GM18526 (cell line): ENCODE results near the gene F7.

Experiments used
- POLR2A ChIP-seq: IDR thresholded peaks from 3 replicates; pipeline ENCODE4 v1.6.1; 2011; ENCODE audit not compliant: insufficient read length; ENCODE audit errors: extremely low read depth

Gene F7

DNA sequence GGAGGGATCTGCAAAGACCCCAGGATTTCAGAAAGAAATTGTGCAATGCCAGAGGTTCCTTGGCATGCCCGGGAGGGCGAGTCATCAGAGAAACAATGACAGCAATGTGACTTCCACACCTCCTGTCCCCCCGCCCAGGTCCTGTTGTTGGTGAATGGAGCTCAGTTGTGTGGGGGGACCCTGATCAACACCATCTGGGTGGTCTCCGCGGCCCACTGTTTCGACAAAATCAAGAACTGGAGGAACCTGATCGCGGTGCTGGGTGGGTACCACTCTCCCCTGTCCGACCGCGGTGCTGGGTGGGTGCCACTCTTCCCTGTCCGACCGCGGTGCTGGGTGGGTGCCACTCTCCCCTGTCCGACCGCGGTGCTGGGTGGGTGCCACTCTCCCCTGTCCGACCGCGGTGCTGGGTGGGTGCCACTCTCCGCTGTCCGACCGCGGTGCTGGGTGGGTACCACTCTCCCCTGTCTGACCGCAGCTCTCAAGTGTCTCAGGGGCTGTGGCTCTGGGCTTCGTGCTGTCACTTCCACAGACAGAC is 11.8 kb downstream of the F7 start:
- no peak for TF ChIP-seq POLR2A

DNA sequence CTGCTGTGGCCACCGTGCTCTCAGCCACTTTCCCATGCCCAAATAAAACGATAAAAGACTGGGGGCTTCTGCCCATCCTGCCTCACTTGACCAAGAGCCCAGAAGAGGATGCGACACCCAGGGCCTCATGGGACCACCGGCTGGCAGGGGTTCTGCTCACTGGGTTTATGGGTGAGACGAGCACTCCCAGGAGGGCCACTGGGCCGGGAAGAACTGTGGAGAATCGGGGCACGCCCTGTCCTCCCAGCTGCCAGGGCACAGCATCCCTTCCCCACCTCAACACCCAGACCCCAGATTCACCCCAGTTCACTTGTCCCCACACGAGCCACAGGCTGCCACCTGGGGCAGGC is 12.3 kb downstream of the F7 start:
- TF ChIP-seq POLR2A: no peak

DNA sequence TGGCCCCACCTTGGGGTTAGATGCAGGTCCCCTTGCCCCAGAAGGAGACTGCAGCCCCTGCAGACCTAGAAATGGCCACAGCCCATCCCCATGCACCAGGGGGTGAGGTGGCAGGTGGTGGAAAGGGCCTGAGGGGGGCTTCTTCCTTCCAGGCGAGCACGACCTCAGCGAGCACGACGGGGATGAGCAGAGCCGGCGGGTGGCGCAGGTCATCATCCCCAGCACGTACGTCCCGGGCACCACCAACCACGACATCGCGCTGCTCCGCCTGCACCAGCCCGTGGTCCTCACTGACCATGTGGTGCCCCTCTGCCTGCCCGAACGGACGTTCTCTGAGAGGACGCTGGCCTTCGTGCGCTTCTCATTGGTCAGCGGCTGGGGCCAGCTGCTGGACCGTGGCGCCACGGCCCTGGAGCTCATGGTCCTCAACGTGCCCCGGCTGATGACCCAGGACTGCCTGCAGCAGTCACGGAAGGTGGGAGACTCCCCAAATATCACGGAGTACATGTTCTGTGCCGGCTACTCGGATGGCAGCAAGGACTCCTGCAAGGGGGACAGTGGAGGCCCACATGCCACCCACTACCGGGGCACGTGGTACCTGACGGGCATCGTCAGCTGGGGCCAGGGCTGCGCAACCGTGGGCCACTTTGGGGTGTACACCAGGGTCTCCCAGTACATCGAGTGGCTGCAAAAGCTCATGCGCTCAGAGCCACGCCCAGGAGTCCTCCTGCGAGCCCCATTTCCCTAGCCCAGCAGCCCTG is 12.8 kb downstream of the F7 start:
- no peak for TF ChIP-seq POLR2A

DNA sequence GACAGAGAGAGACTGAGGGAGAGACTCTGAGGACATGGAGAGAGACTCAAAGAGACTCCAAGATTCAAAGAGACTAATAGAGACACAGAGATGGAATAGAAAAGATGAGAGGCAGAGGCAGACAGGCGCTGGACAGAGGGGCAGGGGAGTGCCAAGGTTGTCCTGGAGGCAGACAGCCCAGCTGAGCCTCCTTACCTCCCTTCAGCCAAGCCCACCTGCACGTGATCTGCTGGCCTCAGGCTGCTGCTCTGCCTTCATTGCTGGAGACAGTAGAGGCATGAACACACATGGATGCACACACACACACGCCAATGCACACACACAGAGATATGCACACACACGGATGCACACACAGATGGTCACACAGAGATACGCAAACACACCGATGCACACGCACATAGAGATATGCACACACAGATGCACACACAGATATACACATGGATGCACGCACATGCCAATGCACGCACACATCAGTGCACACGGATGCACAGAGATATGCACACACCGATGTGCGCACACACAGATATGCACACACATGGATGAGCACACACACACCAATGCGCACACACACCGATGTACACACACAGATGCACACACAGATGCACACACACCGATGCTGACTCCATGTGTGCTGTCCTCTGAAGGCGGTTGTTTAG is 13.7 kb downstream of the F7 start:
- no peak for TF ChIP-seq POLR2A

DNA sequence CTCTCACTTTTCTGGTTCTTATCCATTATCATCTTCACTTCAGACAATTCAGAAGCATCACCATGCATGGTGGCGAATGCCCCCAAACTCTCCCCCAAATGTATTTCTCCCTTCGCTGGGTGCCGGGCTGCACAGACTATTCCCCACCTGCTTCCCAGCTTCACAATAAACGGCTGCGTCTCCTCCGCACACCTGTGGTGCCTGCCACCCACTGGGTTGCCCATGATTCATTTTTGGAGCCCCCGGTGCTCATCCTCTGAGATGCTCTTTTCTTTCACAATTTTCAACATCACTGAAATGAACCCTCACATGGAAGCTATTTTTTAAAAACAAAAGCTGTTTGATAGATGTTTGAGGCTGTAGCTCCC is 14.2 kb downstream of the F7 start:
- TF ChIP-seq POLR2A: no peak

DNA sequence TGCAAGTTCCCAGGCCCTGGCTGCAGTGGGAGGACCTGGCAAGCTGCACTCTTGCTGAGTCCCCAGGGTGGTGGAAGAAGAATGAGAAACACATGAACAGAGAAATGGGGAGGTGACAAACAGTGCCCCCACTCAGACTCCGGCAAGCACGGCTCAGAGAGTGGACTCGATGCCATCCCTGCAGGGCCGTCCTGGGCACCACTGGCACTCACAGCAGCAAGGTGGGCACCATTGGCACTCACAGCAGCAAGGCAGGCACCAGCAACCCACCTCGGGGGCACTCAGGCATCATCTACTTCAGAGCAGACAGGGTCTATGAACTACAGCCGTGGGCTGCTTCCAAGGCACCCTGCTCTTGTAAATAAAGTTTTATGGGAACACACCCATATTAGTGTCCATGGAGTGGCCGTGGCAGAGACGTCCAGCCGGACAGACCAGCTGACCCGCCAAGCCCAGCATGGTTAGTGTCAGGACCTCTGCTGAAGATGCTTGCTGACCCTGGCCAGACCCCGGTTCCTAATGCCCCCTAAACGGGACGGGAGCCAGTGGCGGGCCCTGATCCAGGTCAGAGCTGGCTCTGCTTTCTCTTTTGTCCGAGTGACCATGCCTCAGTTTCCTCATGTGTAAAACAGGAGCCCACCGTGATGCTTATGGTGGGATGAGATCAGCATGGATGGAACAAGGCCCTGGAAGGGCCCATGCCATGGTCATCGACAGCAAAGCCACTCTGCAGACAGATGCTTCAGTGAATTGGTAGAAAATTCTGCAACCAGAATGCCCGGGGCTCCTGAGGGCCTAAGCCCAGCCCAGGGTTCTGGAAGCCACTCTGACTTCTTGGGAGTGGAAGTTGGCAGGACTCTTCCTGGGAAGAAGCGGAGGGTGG is 14.9 kb downstream of the F7 start:
- no peak for TF ChIP-seq POLR2A

DNA sequence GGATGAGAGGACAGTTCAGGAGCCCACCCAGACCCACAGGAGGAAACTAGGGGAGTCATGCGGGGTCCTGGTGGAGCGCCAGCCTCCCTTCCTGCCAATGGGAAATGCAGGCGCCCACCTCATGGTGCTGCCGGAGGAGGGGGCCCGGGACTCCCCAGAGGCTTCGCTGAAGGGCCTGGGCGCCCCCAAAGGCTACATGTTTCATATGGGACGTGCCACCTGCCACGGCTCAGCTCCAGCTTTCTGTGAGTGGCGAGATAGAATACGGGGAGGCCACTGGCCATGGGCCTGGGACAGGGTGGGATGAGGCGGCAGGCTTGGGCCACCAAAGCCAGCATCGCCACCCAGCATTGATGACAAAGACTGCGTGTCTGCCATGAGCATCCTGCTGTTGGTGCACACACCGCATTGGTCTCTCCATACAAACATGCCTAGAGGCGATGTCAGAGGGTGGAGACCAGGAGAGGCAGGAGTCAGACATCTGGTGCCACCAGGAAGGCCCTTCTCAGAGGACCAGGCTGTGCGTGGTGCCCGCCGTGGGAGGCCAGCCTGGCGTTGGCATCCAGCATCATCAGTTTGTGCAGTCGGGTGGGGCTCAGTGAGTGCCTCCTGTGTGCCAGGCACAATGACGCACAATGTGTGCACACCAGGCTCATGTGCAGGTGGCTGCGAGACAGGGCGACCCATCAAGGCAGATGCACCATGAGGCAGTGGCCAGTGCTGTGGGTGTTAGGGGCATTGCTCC is 15.8 kb downstream of the F7 start:
- TF ChIP-seq POLR2A: no peak

DNA sequence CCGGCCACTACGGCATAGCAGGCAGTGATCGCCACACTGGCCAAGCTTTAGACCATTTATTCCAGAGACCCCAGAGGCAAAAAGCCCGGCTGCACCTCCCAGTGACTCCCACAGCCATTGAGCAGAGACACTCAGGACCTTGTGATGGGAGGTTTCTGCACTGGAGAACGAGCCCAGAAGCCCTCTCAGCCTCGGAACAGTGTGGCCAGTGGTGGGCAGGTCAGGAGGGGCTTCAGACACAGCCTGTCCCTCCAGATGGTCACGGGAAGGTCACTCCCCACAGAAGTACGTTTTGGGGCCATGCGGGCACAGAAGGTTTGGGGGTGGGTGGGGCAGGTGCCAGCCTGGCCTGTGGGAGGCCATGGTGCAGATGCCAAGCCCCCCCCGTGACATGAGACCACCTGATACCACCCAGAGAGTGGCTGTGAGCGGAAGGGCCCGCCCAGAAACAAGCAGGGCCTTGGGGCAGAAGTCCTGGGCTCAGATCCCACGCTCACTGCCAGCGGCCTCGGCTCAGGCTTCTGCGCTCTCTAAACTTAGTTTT is 16.4 kb downstream of the F7 start:
- TF ChIP-seq POLR2A: no peak

DNA sequence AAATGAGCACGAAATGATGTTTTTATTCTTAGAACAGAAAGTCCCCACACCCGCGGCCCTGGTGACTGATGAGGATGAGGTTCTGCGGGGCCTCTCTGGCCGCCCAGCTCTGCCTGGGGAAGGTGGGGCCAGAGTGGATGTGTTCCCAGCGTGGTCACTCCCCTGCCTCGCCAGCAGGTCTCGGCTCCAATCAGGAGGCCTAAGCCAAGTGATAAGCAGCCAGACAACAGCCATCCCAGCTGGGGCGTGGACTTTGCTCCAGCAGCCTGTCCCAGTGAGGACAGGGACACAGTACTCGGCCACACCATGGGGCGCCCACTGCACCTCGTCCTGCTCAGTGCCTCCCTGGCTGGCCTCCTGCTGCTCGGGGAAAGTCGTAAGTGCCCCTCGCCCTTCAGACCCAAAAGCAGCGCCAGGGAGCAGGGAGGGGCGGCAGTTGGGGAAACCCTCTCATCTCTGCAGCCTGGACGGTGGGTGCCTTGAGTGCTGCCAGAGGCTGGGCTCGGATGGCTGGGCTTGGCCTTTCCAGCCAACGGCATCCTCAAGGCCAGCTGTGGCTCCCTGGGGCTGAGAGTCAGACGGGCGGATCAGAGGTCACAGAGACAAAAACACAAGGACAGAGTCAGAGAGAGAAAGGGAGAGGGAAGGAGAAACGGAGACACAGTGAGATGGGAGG is 17.1 kb downstream of the F7 start, which contains the start of gene F10:
F10 (plus strand) TSS at position 250 of the 676 bp plus-strand sequence; CDS start at position 307, 57 bp downstream.
- TF ChIP-seq POLR2A: no peak

DNA sequence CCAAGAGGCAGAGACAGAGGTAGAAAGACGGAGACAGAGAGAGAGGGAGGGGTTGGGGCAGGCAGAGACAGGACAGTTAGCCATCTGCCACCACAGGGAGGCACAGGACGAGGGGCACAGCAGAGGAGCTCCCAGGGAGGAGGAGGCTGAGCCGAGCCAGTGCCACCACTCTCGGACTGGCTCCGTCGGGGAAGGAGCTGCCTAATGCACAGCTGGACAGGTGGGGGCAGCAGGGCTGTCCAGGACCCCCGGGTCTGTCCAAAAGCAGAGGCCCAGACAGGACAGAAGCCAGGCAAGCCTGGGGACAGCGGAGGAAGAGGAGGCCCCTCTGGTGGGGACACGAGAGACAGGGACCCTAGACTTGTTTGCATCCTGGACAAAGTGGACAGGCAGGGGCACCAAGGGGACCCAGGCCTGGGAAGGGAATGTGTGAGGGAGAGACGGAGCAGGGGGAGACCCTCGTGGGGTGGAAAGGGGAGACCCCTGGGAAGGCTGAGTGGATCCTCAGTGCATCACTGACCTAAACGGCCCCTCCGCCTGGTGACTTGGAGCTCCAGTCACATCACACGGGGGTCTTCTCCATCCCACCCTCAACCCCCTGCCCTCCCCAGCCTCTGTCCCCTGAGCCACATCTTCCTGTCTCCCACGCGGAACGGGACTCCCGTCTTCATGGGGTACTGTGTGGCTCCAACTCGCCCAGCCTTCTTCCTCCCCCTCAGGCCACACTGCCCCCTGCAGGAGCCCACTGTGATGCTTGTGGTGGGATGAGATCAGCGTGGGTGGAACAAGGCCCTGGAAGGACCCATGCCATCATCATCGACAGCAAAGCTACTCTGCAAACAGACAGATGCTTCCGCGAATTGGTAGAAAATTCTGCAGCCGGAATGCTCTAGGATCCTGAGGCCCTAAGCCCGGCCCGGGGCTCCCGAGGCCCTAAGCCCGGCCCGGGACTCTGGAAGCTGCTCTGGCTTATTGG is 17.9 kb downstream of the F7 start:
- no peak for TF ChIP-seq POLR2A

DNA sequence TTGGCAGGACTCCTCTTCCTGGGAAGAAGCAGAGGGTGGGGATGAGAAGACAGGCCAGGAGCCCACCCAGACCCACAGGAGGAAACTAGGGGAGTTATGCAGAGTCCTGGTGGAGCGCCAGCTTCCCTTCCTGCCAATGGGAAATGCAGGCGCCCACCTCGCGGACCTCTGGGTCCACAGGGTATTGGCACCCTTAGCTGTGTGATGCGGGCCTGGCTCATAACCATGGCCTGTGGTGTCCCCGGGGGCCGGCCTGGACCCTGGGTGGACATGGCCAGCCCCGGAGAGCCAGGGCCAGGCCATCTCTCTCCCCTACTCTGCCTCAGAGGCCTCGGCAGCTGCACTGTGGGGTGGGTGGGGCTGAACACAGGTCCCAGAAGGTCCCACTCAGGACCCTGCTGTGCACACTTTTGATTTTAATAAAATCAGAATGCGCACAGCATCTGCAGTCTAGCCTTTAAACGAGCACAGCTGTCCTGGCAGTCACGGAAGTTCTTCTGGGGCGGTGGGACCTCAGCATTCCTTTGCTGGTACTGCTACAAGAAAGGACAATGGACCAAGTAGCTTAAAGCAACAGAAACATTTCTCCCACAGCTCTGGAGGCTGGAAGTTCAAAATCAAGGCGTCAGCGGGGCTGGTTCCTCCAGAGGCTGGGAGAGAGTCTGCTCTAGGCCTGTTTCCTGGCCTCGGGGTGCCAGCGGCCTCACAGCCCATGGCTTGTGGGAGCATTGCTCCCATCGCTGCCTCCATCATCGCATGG is 18.8 kb downstream of the F7 start:
- no peak for TF ChIP-seq POLR2A

DNA sequence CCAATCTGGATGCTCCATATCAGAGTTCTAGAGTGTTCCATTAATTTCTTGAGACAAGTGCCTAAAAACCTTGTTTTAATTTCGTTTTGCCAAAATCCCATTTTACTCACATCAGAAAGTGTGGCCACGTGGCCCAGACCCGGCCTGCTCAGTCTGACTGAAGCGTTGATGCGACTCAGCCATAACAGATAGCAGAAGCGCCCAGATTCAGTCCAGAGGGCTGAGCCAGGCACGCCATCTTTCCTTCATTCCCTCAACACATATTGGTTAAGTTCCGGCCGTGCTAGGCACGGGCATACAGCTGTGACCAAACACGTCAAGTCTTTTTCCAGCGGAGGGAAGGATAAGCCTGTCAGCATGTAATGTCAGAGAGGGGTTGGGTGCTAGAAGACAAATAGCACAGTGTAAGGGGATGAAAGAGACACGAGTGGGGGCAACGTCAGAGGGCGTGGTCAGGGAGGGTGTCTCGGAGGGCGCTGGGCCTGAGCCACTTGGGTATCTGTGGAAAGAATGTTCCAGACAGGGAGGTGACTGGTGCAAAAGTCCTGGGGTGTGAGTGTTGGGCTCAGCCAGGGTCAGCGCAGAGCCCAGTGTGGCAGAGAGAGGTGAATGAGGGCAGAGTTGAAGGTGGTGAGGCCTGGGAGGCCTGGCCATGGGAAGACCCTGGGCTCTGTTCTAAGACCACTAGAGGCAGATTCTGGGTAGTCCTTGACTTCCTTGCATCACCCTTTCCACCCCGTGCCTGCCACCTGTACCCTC is 20.1 kb downstream of the F7 start:
- no peak for TF ChIP-seq POLR2A
